HCT116 (cell line): ENCODE measurements around the gene DCAF17. TPM values are rescaled to one million over a fixed set of nuclear protein-coding genes. Genes with fewer than 3 reads are reported as not detected.

Source experiments
- ATAC-seq: fragments of 200-7000 bp; cut with Tn5 transposase; 2 replicates; pipeline ENCODE4 v1.9.1; 2020; ENCODE audit warnings: mild to moderate bottlenecking, moderate library complexity
- BruUV-seq: library from RNA; stranded (reverse); fragments of 400-500 nt; replicated peaks from 2 replicates; lab custom pipeline; 2021; lab: Mats Ljungman, UMichigan
- CTCF ChIA-PET: fragments of 300-600 bp; sonication (Branson Sonifier 250); formaldehyde crosslinking; loops from one replicate; lab custom pipeline; 2021; ENCODE audit warnings: antibody characterized with exemption; lab: Charles Lee
- POLR2A ChIA-PET: fragments of 300-600, 350-600 bp; sonication (Branson Sonifier 250); formaldehyde crosslinking; loops from one replicate; lab custom pipeline; 2021; ENCODE audit warnings: antibody characterized with exemption; lab: Charles Lee
- RAD21 ChIA-PET, 2 experiments: fragments of 300-600 bp; sonication (Branson Sonifier 250); formaldehyde crosslinking; loops; one replicate each; lab custom pipeline; 2023; ENCODE audit warnings: low total read pairs in 2 of 2; ENCODE audit not compliant: uncharacterized antibody in 2 of 2, unreplicated experiment in 2 of 2, low non-redundant PET in 1 of 2; lab: Charles Lee
- DNase-seq: peaks from one replicate; pipeline ENCODE4 v3.0.0-alpha.2; 2010; ENCODE audit warnings: low read depth, low spot score
- H2AFZ ChIP-seq: fragments of 200-600 bp; shearing (Covaris generic), sonication (generic); 2 replicates; pipeline ENCODE4 v1.6.1; 2017; ENCODE audit warnings: low read depth, mixed run types, mixed read lengths, antibody characterized with exemption, low read length; ENCODE audit not compliant: poor library complexity, severe bottlenecking
- H3K27ac ChIP-seq: 2 replicates; pipeline ENCODE4 v1.5.1; 2012; ENCODE audit warnings: low read depth, low read length
- H3K27me3 ChIP-seq: fragments of 200-600 bp; sonication (generic); 2 replicates; pipeline ENCODE4 v1.6.1; 2016; ENCODE audit warnings: mixed run types, low read length, mixed read lengths; ENCODE audit not compliant: insufficient read depth
- H3K36me3 ChIP-seq, 2 experiments: fragments of 200-500 bp in 1 of 2; fragments of 200-600 bp in 1 of 2; sonication (Bioruptor generic) in 1 of 2; sonication (generic) in 1 of 2; 2 replicates each; pipeline versions ENCODE4 v1.5.1 to v1.6.1; 2014 to 2016; ENCODE audit warnings: low read length in 2 of 2, inconsistent platforms in 1 of 2, mixed read lengths in 1 of 2, mixed run types in 1 of 2; ENCODE audit not compliant: insufficient read depth in 2 of 2, control insufficient read depth in 1 of 2
- H3K4me1 ChIP-seq, 2 experiments: fragments of 200-600 bp in 1 of 2; sonication (generic) in 1 of 2; 2 replicates each; pipeline versions ENCODE4 v1.5.1 to v1.6.1; 2012 to 2017; ENCODE audit warnings: low read length in 2 of 2, inconsistent platforms in 1 of 2, mild to moderate bottlenecking in 1 of 2, mixed read lengths in 1 of 2, mixed run types in 1 of 2, moderate library complexity in 1 of 2; ENCODE audit not compliant: insufficient read depth in 2 of 2, control insufficient read depth in 1 of 2
- H3K4me2 ChIP-seq: fragments of 200-600 bp; sonication (generic); 2 replicates; pipeline ENCODE4 v1.6.1; 2017; ENCODE audit warnings: mixed run types, low read length, mixed read lengths
- H3K4me3 ChIP-seq, 2 experiments: fragments of 200-600 bp in 1 of 2; sonication (generic) in 1 of 2; replicated peaks in 1 of 2; 2 replicates each; pipeline ENCODE4 v1.5.1; 2011 to 2016; ENCODE audit warnings: low read length in 2 of 2, control low read depth in 1 of 2, low read depth in 1 of 2, mild to moderate bottlenecking in 1 of 2, mixed read lengths in 1 of 2, mixed run types in 1 of 2
- H3K79me2 ChIP-seq: fragments of 200-600 bp; sonication (generic); 2 replicates; pipeline ENCODE4 v1.6.1; 2017; ENCODE audit warnings: mild to moderate bottlenecking, mixed run types, low read length, moderate library complexity, mixed read lengths; ENCODE audit not compliant: insufficient read depth
- H3K9ac ChIP-seq: fragments of 200-600 bp; sonication (generic); 2 replicates; pipeline ENCODE4 v1.6.1; 2016; ENCODE audit warnings: low read length, mixed read lengths
- H3K9me2 ChIP-seq: fragments of 200-600 bp; sonication (generic), shearing (Covaris generic); 2 replicates; pipeline ENCODE4 v1.6.1; 2017; ENCODE audit warnings: mixed run types, mild to moderate bottlenecking, moderate library complexity; ENCODE audit not compliant: insufficient read depth
- H3K9me3 ChIP-seq, 2 experiments: fragments of 200-500 bp in 1 of 2; fragments of 200-600 bp in 1 of 2; sonication (Bioruptor generic) in 1 of 2; sonication (generic) in 1 of 2; 2 replicates each; pipeline ENCODE4 v1.6.1; 2014 to 2017; ENCODE audit warnings: low read length in 2 of 2, mixed read lengths in 2 of 2, inconsistent platforms in 1 of 2, low read depth in 1 of 2, mild to moderate bottlenecking in 1 of 2, mixed run types in 1 of 2, moderate library complexity in 1 of 2; ENCODE audit not compliant: control insufficient read depth in 1 of 2, insufficient read depth in 1 of 2
- H4K20me1 ChIP-seq: fragments of 200-600 bp; sonication (generic), shearing (Covaris generic); 2 replicates; pipeline ENCODE4 v1.6.1; 2017; ENCODE audit warnings: mixed run types, mild to moderate bottlenecking, moderate library complexity; ENCODE audit not compliant: insufficient read depth
- CBX3 ChIP-seq: IDR thresholded peaks from 2 replicates; pipeline ENCODE4 v1.6.1; 2012; ENCODE audit warnings: low read depth
- EGR1 ChIP-seq: IDR thresholded peaks from 2 replicates; pipeline ENCODE4 v1.6.1; 2012; ENCODE audit warnings: low read depth
- ELF1 ChIP-seq: IDR thresholded peaks from 2 replicates; pipeline ENCODE4 v1.6.1; 2012; ENCODE audit warnings: low read depth, borderline replicate concordance
- EZH2 ChIP-seq: fragments of 200-600 bp; sonication (generic); IDR thresholded peaks from 2 replicates; pipeline ENCODE4 v1.6.1; 2017; ENCODE audit warnings: antibody characterized with exemption, mixed run types
- EZH2phosphoT487 ChIP-seq: fragments of 200-600 bp; IDR thresholded peaks from 2 replicates; pipeline ENCODE4 v1.6.1; 2018; ENCODE audit warnings: antibody characterized with exemption, borderline replicate concordance
- FOSL1 ChIP-seq: IDR thresholded peaks from 2 replicates; pipeline ENCODE4 v1.6.1; 2012; ENCODE audit warnings: low read depth
- JUND ChIP-seq: IDR thresholded peaks from 2 replicates; pipeline ENCODE4 v1.6.1; 2012
- POLR2AphosphoS5 ChIP-seq: IDR thresholded peaks from 2 replicates; pipeline ENCODE4 v1.6.1; 2011; ENCODE audit warnings: mild to moderate bottlenecking, low read depth, low read length, moderate library complexity
- SIN3A ChIP-seq: IDR thresholded peaks from 2 replicates; pipeline ENCODE4 v1.6.1; 2012; ENCODE audit warnings: low read depth
- SP1 ChIP-seq: IDR thresholded peaks from 2 replicates; pipeline ENCODE4 v1.6.1; 2012; ENCODE audit warnings: low read depth
- SRF ChIP-seq: IDR thresholded peaks from 2 replicates; pipeline ENCODE4 v1.6.1; 2012; ENCODE audit warnings: low read depth
- TCF7L2 ChIP-seq: IDR thresholded peaks from 2 replicates; pipeline ENCODE4 v1.7.0; 2011; ENCODE audit warnings: borderline replicate concordance, inconsistent platforms; ENCODE audit not compliant: insufficient read depth, insufficient read length; ENCODE audit errors: extremely low read depth
- YY1 ChIP-seq: IDR thresholded peaks from 2 replicates; pipeline ENCODE4 v1.6.1; 2011; ENCODE audit warnings: low read length, low read depth, moderate library complexity, mild to moderate bottlenecking; ENCODE audit not compliant: insufficient replicate concordance; ENCODE audit errors: extremely low read depth
- ZFX ChIP-seq: fragments of 450-650 bp; IDR thresholded peaks from 2 replicates; pipeline ENCODE4 v1.6.1; 2017
- intact Hi-C: fragments of 100-400 bp; cut with micrococcal nuclease; formaldehyde crosslinking; loops from 2 replicates; pipeline ENCODE4 v1.10.0; 2022
- total RNA-seq: library from RNA; stranded (reverse); gene quantifications from one replicate; pipeline ENCODE4 v1.2.1, GENCODE V29; 2021; ENCODE audit not compliant: unreplicated experiment

The DCAF17 gene
- total RNA-seq, 1 experiment from 2014 or later, result 17.7 TPM

DNA sequence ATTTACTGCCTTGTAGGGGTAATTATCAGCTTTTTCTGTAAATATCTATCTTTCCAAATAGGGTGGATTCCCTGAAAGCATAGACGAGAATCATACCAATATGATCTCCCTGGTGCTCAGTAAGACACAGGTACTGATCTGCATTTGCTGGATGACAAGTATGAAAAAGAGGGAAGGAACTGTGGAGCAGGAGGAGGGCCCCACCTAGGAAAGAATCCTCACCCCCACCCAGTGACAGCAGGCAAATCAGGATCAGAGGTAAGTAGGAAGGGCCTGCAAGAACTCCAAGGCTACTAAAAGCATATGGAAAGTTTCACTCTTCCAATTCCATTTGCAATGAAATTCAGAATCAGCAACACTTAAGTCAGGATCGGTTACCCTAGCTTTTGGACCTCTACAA is 42.5 kb upstream of the DCAF17 start:
- Histone ChIP-seq H3K4me2 (no peak overlapping the region), H3K79me2 (peaks cover 37% of the 10 kb centered on the region), H3K9me3 (no peaks in the 10 kb centered on the region), H3K4me3 (no peak overlapping the region), H3K27me3 (no peaks in the 10 kb centered on the region), H2AFZ (no peak overlapping the region), H3K36me3 (no peaks in the 10 kb centered on the region), H3K4me1 (peaks cover 0 to 4% of the 10 kb centered on the region in 2 experiments; a peak in 2 of 4 replicates), H3K9ac (no peak overlapping the region), H4K20me1 (no peaks in the 10 kb centered on the region), H3K9me2 (no peaks in the 10 kb centered on the region), H3K27ac (no peak overlapping the region)
- no peak for ATAC-seq
- RAD21 ChIA-PET, result no interaction called here
- POLR2A ChIA-PET, result no interaction called here
- DNase-seq, result no peak
- CTCF ChIA-PET, result no interaction called here
- intact Hi-C loops, result no loop called here
- no peak for TF ChIP-seq SP1
- no peak for TF ChIP-seq EGR1
- no peak for TF ChIP-seq ZFX
- TF ChIP-seq SIN3A, result no peak
- TF ChIP-seq YY1, result no peak
- BruUV-seq, result no TSS peak

DNA sequence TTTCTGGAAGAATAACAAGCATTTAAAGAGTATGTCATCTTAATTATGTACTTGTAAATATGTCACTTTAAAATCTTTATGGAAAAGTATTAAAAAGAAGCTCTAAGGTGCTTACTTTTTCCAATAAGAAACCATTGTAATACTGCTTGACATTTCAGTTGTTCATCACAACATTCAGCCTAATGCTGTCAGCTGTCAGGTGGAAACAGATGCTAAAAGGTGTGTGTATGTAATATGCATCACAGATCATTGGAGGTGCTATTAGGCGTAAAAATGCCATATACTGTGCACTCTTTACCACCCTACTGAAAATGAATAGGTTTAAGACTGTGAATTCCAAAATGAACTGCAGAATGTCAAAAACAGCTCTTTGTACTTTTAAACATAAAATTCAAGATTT is 40.5 kb upstream of the DCAF17 start:
- no peaks in the 10 kb centered on the region for H4K20me1 ChIP-seq
- H3K36me3 ChIP-seq, result no peaks in the 10 kb centered on the region
- no peak for ATAC-seq
- H3K9me2 ChIP-seq, result no peaks in the 10 kb centered on the region
- TF ChIP-seq ELF1 (no peak), SP1 (no peak), FOSL1 (no peak), EZH2phosphoT487 (no peak), CBX3 (no peak), JUND (no peak), TCF7L2 (no peak), EZH2 (no peak), POLR2AphosphoS5 (no peak), SRF (no peak), SIN3A (no peak)
- TF ChIP-seq, all 23 proteins: peak for 0
- ChIA-PET CTCF (no interaction called here), POLR2A (no interaction called here), RAD21 (no interaction called here)
- H3K27me3 ChIP-seq, result no peaks in the 10 kb centered on the region
- peaks cover 0 to 4% of the 10 kb centered on the region in 2 experiments; a peak in 2 of 4 replicates for H3K4me1 ChIP-seq
- no peaks in the 10 kb centered on the region for H3K9me3 ChIP-seq
- no TSS peak for BruUV-seq
- DNase-seq, result no peak
- H3K79me2 ChIP-seq, result peaks cover 49% of the 10 kb centered on the region
- intact Hi-C loops, result no loop called here
- no peak overlapping the region for H2AFZ ChIP-seq
- H3K27ac ChIP-seq, result no peak overlapping the region
- H3K4me3 ChIP-seq, result no peak overlapping the region
- H3K4me2 ChIP-seq, result no peak overlapping the region
- no peak overlapping the region for H3K9ac ChIP-seq
